ENCODE data around the gene RSAD2.

- TF ChIP-seq, protein P1, sequence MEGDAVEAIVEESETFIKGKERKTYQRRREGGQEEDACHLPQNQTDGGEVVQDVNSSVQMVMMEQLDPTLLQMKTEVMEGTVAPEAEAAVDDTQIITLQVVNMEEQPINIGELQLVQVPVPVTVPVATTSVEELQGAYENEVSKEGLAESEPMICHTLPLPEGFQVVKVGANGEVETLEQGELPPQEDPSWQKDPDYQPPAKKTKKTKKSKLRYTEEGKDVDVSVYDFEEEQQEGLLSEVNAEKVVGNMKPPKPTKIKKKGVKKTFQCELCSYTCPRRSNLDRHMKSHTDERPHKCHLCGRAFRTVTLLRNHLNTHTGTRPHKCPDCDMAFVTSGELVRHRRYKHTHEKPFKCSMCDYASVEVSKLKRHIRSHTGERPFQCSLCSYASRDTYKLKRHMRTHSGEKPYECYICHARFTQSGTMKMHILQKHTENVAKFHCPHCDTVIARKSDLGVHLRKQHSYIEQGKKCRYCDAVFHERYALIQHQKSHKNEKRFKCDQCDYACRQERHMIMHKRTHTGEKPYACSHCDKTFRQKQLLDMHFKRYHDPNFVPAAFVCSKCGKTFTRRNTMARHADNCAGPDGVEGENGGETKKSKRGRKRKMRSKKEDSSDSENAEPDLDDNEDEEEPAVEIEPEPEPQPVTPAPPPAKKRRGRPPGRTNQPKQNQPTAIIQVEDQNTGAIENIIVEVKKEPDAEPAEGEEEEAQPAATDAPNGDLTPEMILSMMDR (IDR thresholded peaks at IDR 0.05; ENCODE audit: poor library complexity, severe bottlenecking) = no peak
- TF ChIP-seq EZH2 (IDR thresholded peaks at IDR 0.05; ENCODE audit: borderline replicate concordance, insufficient read depth, low read length, poor library complexity, severe bottlenecking) (no peak), RAD21 (conservative IDR thresholded peaks at IDR 0.05) (no peak), POLR2AphosphoS5 (IDR thresholded peaks at IDR 0.05) (no peak), TAF1 (IDR thresholded peaks at IDR 0.05; ENCODE audit: low read depth) (no peak), EP300 (conservative IDR thresholded peaks at IDR 0.05; ENCODE audit: poor library complexity, severe bottlenecking) (no peak), SMC3 (conservative IDR thresholded peaks at IDR 0.05; ENCODE audit: poor library complexity) (no peak)
- TF ChIP-seq, protein P2, sequence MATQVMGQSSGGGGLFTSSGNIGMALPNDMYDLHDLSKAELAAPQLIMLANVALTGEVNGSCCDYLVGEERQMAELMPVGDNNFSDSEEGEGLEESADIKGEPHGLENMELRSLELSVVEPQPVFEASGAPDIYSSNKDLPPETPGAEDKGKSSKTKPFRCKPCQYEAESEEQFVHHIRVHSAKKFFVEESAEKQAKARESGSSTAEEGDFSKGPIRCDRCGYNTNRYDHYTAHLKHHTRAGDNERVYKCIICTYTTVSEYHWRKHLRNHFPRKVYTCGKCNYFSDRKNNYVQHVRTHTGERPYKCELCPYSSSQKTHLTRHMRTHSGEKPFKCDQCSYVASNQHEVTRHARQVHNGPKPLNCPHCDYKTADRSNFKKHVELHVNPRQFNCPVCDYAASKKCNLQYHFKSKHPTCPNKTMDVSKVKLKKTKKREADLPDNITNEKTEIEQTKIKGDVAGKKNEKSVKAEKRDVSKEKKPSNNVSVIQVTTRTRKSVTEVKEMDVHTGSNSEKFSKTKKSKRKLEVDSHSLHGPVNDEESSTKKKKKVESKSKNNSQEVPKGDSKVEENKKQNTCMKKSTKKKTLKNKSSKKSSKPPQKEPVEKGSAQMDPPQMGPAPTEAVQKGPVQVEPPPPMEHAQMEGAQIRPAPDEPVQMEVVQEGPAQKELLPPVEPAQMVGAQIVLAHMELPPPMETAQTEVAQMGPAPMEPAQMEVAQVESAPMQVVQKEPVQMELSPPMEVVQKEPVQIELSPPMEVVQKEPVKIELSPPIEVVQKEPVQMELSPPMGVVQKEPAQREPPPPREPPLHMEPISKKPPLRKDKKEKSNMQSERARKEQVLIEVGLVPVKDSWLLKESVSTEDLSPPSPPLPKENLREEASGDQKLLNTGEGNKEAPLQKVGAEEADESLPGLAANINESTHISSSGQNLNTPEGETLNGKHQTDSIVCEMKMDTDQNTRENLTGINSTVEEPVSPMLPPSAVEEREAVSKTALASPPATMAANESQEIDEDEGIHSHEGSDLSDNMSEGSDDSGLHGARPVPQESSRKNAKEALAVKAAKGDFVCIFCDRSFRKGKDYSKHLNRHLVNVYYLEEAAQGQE (IDR thresholded peaks at IDR 0.05; ENCODE audit: borderline replicate concordance) = no peak
Measured at GRCh38 chr2:6931753-6932152, 54.2 kb downstream of the RSAD2 start.

Data from neural cell (in vitro differentiated cells).